ENCODE results near the gene ARHGEF40.

Gene ARHGEF40

GRCh38 chr14:21029917-21030316 is 40.2 kb upstream of the ARHGEF40 start, which contains the start of gene TPPP2:
TPPP2 (plus strand) TSS chr14:21030217; CDS start chr14:21030582, 365 bp downstream.
- DNase-seq, result no peak
- no peaks in the 10 kb centered on the region for H3K27me3 ChIP-seq (replicated peaks; ENCODE audit: control insufficient read depth, insufficient read depth, low read length, poor library complexity, severe bottlenecking)
- H3K36me3 ChIP-seq (ENCODE audit: control insufficient read depth, insufficient read depth, low read length), result no peaks in the 10 kb centered on the region
- no peaks in the 10 kb centered on the region for H3K9me3 ChIP-seq (ENCODE audit: control insufficient read depth, low read length)
- H3K4me3 ChIP-seq (ENCODE audit: insufficient read depth, low read depth, low read length, poor library complexity, severe bottlenecking), result no peak within 1 kb of the TSS
- peaks cover 4% of the 10 kb centered on the region for H3K4me1 ChIP-seq (ENCODE audit: control insufficient read depth, insufficient read depth, low read length, poor library complexity, severe bottlenecking)
- no peak within 1 kb of the TSS for H3K27ac ChIP-seq (ENCODE audit: insufficient read depth, low read length, poor library complexity, severe bottlenecking)

- H3K9me3 ChIP-seq (ENCODE audit: control insufficient read depth, low read length), result no peaks in the 10 kb centered on the region
- no peak for DNase-seq
- peaks cover under 1% of the 10 kb centered on the region for H3K4me1 ChIP-seq (ENCODE audit: control insufficient read depth, insufficient read depth, low read length, poor library complexity, severe bottlenecking)
- no peaks in the 10 kb centered on the region for H3K36me3 ChIP-seq (ENCODE audit: control insufficient read depth, insufficient read depth, low read length)
- no peak overlapping the region for H3K27ac ChIP-seq (ENCODE audit: insufficient read depth, low read length, poor library complexity, severe bottlenecking)
- no peaks in the 10 kb centered on the region for H3K27me3 ChIP-seq (replicated peaks; ENCODE audit: control insufficient read depth, insufficient read depth, low read length, poor library complexity, severe bottlenecking)
- H3K4me3 ChIP-seq (ENCODE audit: insufficient read depth, low read depth, low read length, poor library complexity, severe bottlenecking), result no peak overlapping the region
Observed at GRCh38 chr14:21030531-21030930, 39.6 kb upstream of the ARHGEF40 start.

- Histone ChIP-seq H3K4me3 (ENCODE audit: insufficient read depth, low read depth, low read length, poor library complexity, severe bottlenecking) (no peak overlapping the region), H3K27ac (ENCODE audit: insufficient read depth, low read length, poor library complexity, severe bottlenecking) (no peak overlapping the region), H3K9me3 (ENCODE audit: control insufficient read depth, low read length) (no peaks in the 10 kb centered on the region), H3K4me1 (ENCODE audit: control insufficient read depth, insufficient read depth, low read length, poor library complexity, severe bottlenecking) (no peaks in the 10 kb centered on the region), H3K36me3 (ENCODE audit: control insufficient read depth, insufficient read depth, low read length) (no peaks in the 10 kb centered on the region), H3K27me3 (replicated peaks; ENCODE audit: control insufficient read depth, insufficient read depth, low read length, poor library complexity, severe bottlenecking) (no peaks in the 10 kb centered on the region)
- no peak for DNase-seq
Observed at GRCh38 chr14:21032326-21033132, 37.6 kb upstream of the ARHGEF40 start.

GRCh38 chr14:21033133-21033698 is 36.9 kb upstream of the ARHGEF40 start:
- Histone ChIP-seq H3K4me1 (ENCODE audit: control insufficient read depth, insufficient read depth, low read length, poor library complexity, severe bottlenecking) (no peaks in the 10 kb centered on the region), H3K36me3 (ENCODE audit: control insufficient read depth, insufficient read depth, low read length) (no peaks in the 10 kb centered on the region), H3K27me3 (replicated peaks; ENCODE audit: control insufficient read depth, insufficient read depth, low read length, poor library complexity, severe bottlenecking) (no peaks in the 10 kb centered on the region), H3K27ac (ENCODE audit: insufficient read depth, low read length, poor library complexity, severe bottlenecking) (no peak overlapping the region), H3K9me3 (ENCODE audit: control insufficient read depth, low read length) (no peaks in the 10 kb centered on the region), H3K4me3 (ENCODE audit: insufficient read depth, low read depth, low read length, poor library complexity, severe bottlenecking) (no peak overlapping the region)
- DNase-seq, result no peak

- no peak for DNase-seq
- H3K27me3 ChIP-seq (replicated peaks; ENCODE audit: control insufficient read depth, insufficient read depth, low read length, poor library complexity, severe bottlenecking), result no peaks in the 10 kb centered on the region
- no peak within 1 kb of the TSS for H3K4me3 ChIP-seq (ENCODE audit: insufficient read depth, low read depth, low read length, poor library complexity, severe bottlenecking)
- H3K36me3 ChIP-seq (ENCODE audit: control insufficient read depth, insufficient read depth, low read length), result no peaks in the 10 kb centered on the region
- no peak within 1 kb of the TSS for H3K27ac ChIP-seq (ENCODE audit: insufficient read depth, low read length, poor library complexity, severe bottlenecking)
- H3K9me3 ChIP-seq (ENCODE audit: control insufficient read depth, low read length), result no peaks in the 10 kb centered on the region
- no peaks in the 10 kb centered on the region for H3K4me1 ChIP-seq (ENCODE audit: control insufficient read depth, insufficient read depth, low read length, poor library complexity, severe bottlenecking)
Observed at GRCh38 chr14:21034707-21035106, 35.4 kb upstream of the ARHGEF40 start, which contains the start of gene RNASE13. RNASE13 (minus strand) TSS chr14:21034807; CDS start chr14:21034288, 519 bp downstream.

- no peak for DNase-seq
- Histone ChIP-seq H3K36me3 (ENCODE audit: control insufficient read depth, insufficient read depth, low read length) (no peaks in the 10 kb centered on the region), H3K9me3 (ENCODE audit: control insufficient read depth, low read length) (no peaks in the 10 kb centered on the region), H3K27ac (ENCODE audit: insufficient read depth, low read length, poor library complexity, severe bottlenecking) (no peak overlapping the region), H3K27me3 (replicated peaks; ENCODE audit: control insufficient read depth, insufficient read depth, low read length, poor library complexity, severe bottlenecking) (no peaks in the 10 kb centered on the region), H3K4me3 (ENCODE audit: insufficient read depth, low read depth, low read length, poor library complexity, severe bottlenecking) (no peak overlapping the region), H3K4me1 (ENCODE audit: control insufficient read depth, insufficient read depth, low read length, poor library complexity, severe bottlenecking) (no peaks in the 10 kb centered on the region)
Observed at GRCh38 chr14:21036751-21037150, 33.4 kb upstream of the ARHGEF40 start.

- Histone ChIP-seq H3K4me3 (ENCODE audit: insufficient read depth, low read depth, low read length, poor library complexity, severe bottlenecking) (no peak overlapping the region), H3K27ac (ENCODE audit: insufficient read depth, low read length, poor library complexity, severe bottlenecking) (no peak overlapping the region), H3K9me3 (ENCODE audit: control insufficient read depth, low read length) (no peaks in the 10 kb centered on the region), H3K36me3 (ENCODE audit: control insufficient read depth, insufficient read depth, low read length) (no peaks in the 10 kb centered on the region), H3K4me1 (ENCODE audit: control insufficient read depth, insufficient read depth, low read length, poor library complexity, severe bottlenecking) (no peaks in the 10 kb centered on the region), H3K27me3 (replicated peaks; ENCODE audit: control insufficient read depth, insufficient read depth, low read length, poor library complexity, severe bottlenecking) (no peaks in the 10 kb centered on the region)
- DNase-seq, result no peak
Observed at GRCh38 chr14:21037156-21037555, 32.9 kb upstream of the ARHGEF40 start.

- DNase-seq, result no peak
- no peaks in the 10 kb centered on the region for H3K36me3 ChIP-seq (ENCODE audit: control insufficient read depth, insufficient read depth, low read length)
- no peaks in the 10 kb centered on the region for H3K4me1 ChIP-seq (ENCODE audit: control insufficient read depth, insufficient read depth, low read length, poor library complexity, severe bottlenecking)
- no peaks in the 10 kb centered on the region for H3K27me3 ChIP-seq (replicated peaks; ENCODE audit: control insufficient read depth, insufficient read depth, low read length, poor library complexity, severe bottlenecking)
- H3K27ac ChIP-seq (ENCODE audit: insufficient read depth, low read length, poor library complexity, severe bottlenecking), result no peak overlapping the region
- no peaks in the 10 kb centered on the region for H3K9me3 ChIP-seq (ENCODE audit: control insufficient read depth, low read length)
- no peak overlapping the region for H3K4me3 ChIP-seq (ENCODE audit: insufficient read depth, low read depth, low read length, poor library complexity, severe bottlenecking)
Observed at GRCh38 chr14:21038441-21039422, 31.4 kb upstream of the ARHGEF40 start.

GRCh38 chr14:21039585-21040369 is 30.3 kb upstream of the ARHGEF40 start:
- no peaks in the 10 kb centered on the region for H3K9me3 ChIP-seq (ENCODE audit: control insufficient read depth, low read length)
- no peaks in the 10 kb centered on the region for H3K27me3 ChIP-seq (replicated peaks; ENCODE audit: control insufficient read depth, insufficient read depth, low read length, poor library complexity, severe bottlenecking)
- DNase-seq, result no peak
- H3K27ac ChIP-seq (ENCODE audit: insufficient read depth, low read length, poor library complexity, severe bottlenecking), result no peak overlapping the region
- H3K36me3 ChIP-seq (ENCODE audit: control insufficient read depth, insufficient read depth, low read length), result no peaks in the 10 kb centered on the region
- peaks cover 7% of the 10 kb centered on the region for H3K4me1 ChIP-seq (ENCODE audit: control insufficient read depth, insufficient read depth, low read length, poor library complexity, severe bottlenecking)
- no peak overlapping the region for H3K4me3 ChIP-seq (ENCODE audit: insufficient read depth, low read depth, low read length, poor library complexity, severe bottlenecking)

All from effector memory CD4-positive, alpha-beta T cell (primary cell).